HL-60 (cell line): ENCODE results near the gene CPXM1.

ENCODE experiments used
- DNase-seq, 2 experiments: peaks; one replicate each; pipeline ENCODE4 v3.0.0-alpha.2; 2010 to 2020; ENCODE audit warnings: low read depth in 1 of 2, low spot score in 1 of 2
- H3K27ac ChIP-seq: fragments of 250-450 bp; sonication (Bioruptor Pico); replicated peaks from 2 replicates; pipeline ENCODE4 v1.5.1; 2020; ENCODE audit warnings: mild to moderate bottlenecking, moderate library complexity
- H3K27me3 ChIP-seq: fragments of 250-450 bp; sonication (Bioruptor Pico); 2 replicates; pipeline ENCODE4 v1.5.1; 2021; ENCODE audit warnings: mild to moderate bottlenecking, moderate library complexity; ENCODE audit not compliant: insufficient read depth, poor library complexity, severe bottlenecking
- H3K4me3 ChIP-seq: replicated peaks from 2 replicates; pipeline ENCODE4 v1.5.1; 2011; ENCODE audit warnings: mild to moderate bottlenecking, control low read depth, low read length; ENCODE audit not compliant: insufficient read depth
- GABPA ChIP-seq: IDR thresholded peaks from 2 replicates; pipeline ENCODE4 v1.6.1; 2012; ENCODE audit warnings: low read depth
- POLR2AphosphoS5 ChIP-seq: IDR thresholded peaks from 2 replicates; pipeline ENCODE4 v1.6.1; 2012; ENCODE audit warnings: low read depth
- REST ChIP-seq: IDR thresholded peaks from 2 replicates; pipeline ENCODE4 v1.6.1; 2012; ENCODE audit warnings: low read depth; ENCODE audit not compliant: insufficient replicate concordance
- SPI1 ChIP-seq: IDR thresholded peaks from 2 replicates; pipeline ENCODE4 v1.6.1; 2012; ENCODE audit warnings: low read depth, mild to moderate bottlenecking, borderline replicate concordance
- TF ChIP-seq, protein P1 (sequence below): IDR thresholded peaks from one replicate; pipeline ENCODE4 v1.5.1; 2011; ENCODE audit warnings: low read length, control low read depth, inconsistent platforms; ENCODE audit not compliant: insufficient read depth

The CPXM1 gene

DNA sequence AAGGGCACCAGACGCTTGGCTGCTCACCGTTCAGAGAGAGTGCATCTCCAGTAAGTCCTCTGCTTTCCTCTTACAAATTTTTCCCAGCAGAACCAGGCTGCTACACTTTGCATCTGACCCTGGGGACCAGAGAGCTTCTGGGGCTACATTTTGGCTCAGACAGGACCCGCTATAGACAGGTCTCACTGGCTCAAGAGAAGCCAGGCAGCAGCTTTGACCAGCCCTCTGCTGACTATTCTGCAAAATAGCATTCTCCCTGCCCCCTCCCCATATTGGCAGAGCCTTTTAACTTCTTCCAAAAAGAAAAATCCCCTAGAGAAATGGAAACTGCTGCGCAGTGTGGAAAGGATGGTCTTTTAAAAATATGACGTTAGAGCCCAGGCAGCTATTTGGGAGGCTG is 37.2 kb downstream of the CPXM1 start:
- Histone ChIP-seq H3K4me3 (no peak overlapping the region), H3K27me3 (no peaks in the 10 kb centered on the region), H3K27ac (no peak overlapping the region)
- TF ChIP-seq GABPA (no peak), REST (no peak), POLR2AphosphoS5 (no peak), SPI1 (no peak)
- TF ChIP-seq, protein P1, sequence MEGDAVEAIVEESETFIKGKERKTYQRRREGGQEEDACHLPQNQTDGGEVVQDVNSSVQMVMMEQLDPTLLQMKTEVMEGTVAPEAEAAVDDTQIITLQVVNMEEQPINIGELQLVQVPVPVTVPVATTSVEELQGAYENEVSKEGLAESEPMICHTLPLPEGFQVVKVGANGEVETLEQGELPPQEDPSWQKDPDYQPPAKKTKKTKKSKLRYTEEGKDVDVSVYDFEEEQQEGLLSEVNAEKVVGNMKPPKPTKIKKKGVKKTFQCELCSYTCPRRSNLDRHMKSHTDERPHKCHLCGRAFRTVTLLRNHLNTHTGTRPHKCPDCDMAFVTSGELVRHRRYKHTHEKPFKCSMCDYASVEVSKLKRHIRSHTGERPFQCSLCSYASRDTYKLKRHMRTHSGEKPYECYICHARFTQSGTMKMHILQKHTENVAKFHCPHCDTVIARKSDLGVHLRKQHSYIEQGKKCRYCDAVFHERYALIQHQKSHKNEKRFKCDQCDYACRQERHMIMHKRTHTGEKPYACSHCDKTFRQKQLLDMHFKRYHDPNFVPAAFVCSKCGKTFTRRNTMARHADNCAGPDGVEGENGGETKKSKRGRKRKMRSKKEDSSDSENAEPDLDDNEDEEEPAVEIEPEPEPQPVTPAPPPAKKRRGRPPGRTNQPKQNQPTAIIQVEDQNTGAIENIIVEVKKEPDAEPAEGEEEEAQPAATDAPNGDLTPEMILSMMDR = no peak
- no peak for DNase-seq

DNA sequence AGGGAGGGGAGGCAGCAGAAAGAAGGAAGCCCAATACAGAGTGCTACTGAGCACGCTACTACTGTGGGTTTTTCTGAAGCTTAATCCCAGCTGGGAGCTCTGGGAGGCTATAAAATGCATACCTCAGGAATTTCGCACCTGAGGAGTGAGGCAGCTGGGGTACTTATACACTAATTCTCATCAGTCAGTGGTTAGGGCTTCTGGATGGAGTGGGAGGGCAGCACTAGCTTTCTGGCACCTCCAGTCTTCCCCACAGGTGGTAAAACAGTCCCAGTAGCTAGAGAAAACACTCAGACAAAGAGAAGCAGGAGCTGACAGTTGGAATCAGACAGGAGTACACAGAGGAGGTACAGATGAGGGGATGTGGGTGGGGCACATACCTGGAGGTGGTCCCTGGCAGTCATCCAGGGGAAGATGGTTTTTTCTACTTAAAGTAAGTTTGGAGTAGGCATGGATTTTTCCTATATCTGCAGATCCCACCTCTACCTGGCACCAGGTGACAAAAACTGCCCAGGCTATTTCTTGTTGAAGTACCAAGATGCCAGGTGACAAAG is 37.8 kb downstream of the CPXM1 start:
- no peak for DNase-seq
- no peaks in the 10 kb centered on the region for H3K27me3 ChIP-seq
- TF ChIP-seq REST (no peak), GABPA (no peak), SPI1 (no peak), POLR2AphosphoS5 (no peak)
- TF ChIP-seq, protein P1 = no peak

GRCh38 chr20:2761885-2762284 is 38.5 kb downstream of the CPXM1 start:
- Histone ChIP-seq H3K27me3 (peaks cover 2% of the 10 kb centered on the region), H3K4me3 (no peak overlapping the region), H3K27ac (no peak overlapping the region)
- TF ChIP-seq, protein P1 = no peak
- no peak for TF ChIP-seq REST
- TF ChIP-seq POLR2AphosphoS5 = no peak
- TF ChIP-seq GABPA = no peak
- no peak for TF ChIP-seq SPI1
- DNase-seq = no peak

More for the DNA sequence above, 37.8 kb downstream of the CPXM1 start:
- Histone ChIP-seq H3K27ac (no peak overlapping the region), H3K4me3 (no peak overlapping the region)
